SK-N-SH (cell line): ENCODE data around the gene DICER1. TPM values are rescaled to one million over a fixed set of nuclear protein-coding genes. Genes with fewer than 3 reads are reported as not detected.

Experiments used
- CTCF ChIA-PET: fragments of 300-600, 350-600 bp; formaldehyde crosslinking; extraction: SDS; loops from one replicate; lab custom pipeline; 2021; lab: Yijun Ruan, JAX
- POLR2A ChIA-PET: fragments of 350-600 bp; sonication (Branson Sonifier 250); formaldehyde crosslinking; extraction: SDS; loops from one replicate; lab custom pipeline; 2020; ENCODE audit warnings: antibody characterized with exemption, inconsistent platforms; lab: Yijun Ruan, JAX
- DNase-seq: peaks from one replicate; pipeline ENCODE4 v3.0.0; 2012
- H2AFZ ChIP-seq: fragments of 200-600 bp; sonication (generic); 2 replicates; pipeline ENCODE4 v1.8.1; 2016; ENCODE audit warnings: antibody characterized with exemption, mild to moderate bottlenecking, low read depth
- H3F3A ChIP-seq: fragments of 200-600 bp; sonication (generic); replicated peaks from 2 replicates; pipeline ENCODE3; 2016; ENCODE audit warnings: antibody characterized with exemption, mild to moderate bottlenecking; ENCODE audit not compliant: insufficient read depth
- H3K27ac ChIP-seq, 2 experiments: fragments of 200-500 bp in 1 of 2; fragments of 200-600 bp in 1 of 2; sonication (Bioruptor generic) in 1 of 2; sonication (generic), shearing (Covaris generic) in 1 of 2; 2 replicates each; pipeline versions ENCODE4 v1.5.1 to v1.6.1; 2014 to 2016; ENCODE audit warnings: low read depth in 2 of 2, inconsistent platforms in 1 of 2, low read length in 1 of 2, mild to moderate bottlenecking in 1 of 2, mixed read lengths in 1 of 2
- H3K27me3 ChIP-seq: fragments of 200-600 bp; sonication (generic), shearing (Covaris generic); 2 replicates; pipeline ENCODE4 v1.6.1; 2016; ENCODE audit warnings: mixed run types; ENCODE audit not compliant: insufficient read depth
- H3K36me3 ChIP-seq, 2 experiments: fragments of 200-500 bp in 1 of 2; fragments of 200-600 bp in 1 of 2; sonication (Bioruptor generic) in 1 of 2; sonication (generic) in 1 of 2; replicated peaks in 1 of 2; 2 replicates each; pipeline versions ENCODE3 to v1.5.1; 2014 to 2016; ENCODE audit warnings: low read length in 1 of 2, mild to moderate bottlenecking in 1 of 2; ENCODE audit not compliant: insufficient read depth in 2 of 2, control insufficient read depth in 1 of 2
- H3K4me1 ChIP-seq, 2 experiments: fragments of 200-500 bp in 1 of 2; fragments of 200-600 bp in 1 of 2; sonication (Bioruptor generic) in 1 of 2; sonication (generic), shearing (Covaris generic) in 1 of 2; 2 replicates each; pipeline versions ENCODE4 v1.5.1 to v1.6.1; 2014 to 2016; ENCODE audit warnings: low read depth in 1 of 2, low read length in 1 of 2, mixed run types in 1 of 2; ENCODE audit not compliant: insufficient read depth in 2 of 2, control insufficient read depth in 1 of 2
- H3K4me2 ChIP-seq: fragments of 200-600 bp; sonication (generic), shearing (Covaris generic); 2 replicates; pipeline ENCODE4 v1.6.1; 2017; ENCODE audit warnings: mixed run types
- H3K4me3 ChIP-seq, 2 experiments: fragments of 200-500 bp in 1 of 2; fragments of 200-600 bp in 1 of 2; sonication (Bioruptor generic) in 1 of 2; sonication (generic), shearing (Covaris generic) in 1 of 2; 2 replicates each; pipeline versions ENCODE4 v1.5.1 to v1.8.1; 2014 to 2016; ENCODE audit warnings: low read depth in 2 of 2, inconsistent platforms in 1 of 2, low read length in 1 of 2, mild to moderate bottlenecking in 1 of 2, mixed read lengths in 1 of 2, moderate library complexity in 1 of 2
- H3K79me2 ChIP-seq: fragments of 200-600 bp; sonication (generic); 2 replicates; pipeline ENCODE4 v1.8.1; 2017; ENCODE audit warnings: mild to moderate bottlenecking; ENCODE audit not compliant: insufficient read depth
- H3K9ac ChIP-seq: fragments of 200-600 bp; sonication (generic); 2 replicates; pipeline ENCODE4 v1.6.1; 2017; ENCODE audit warnings: mixed run types
- H3K9me2 ChIP-seq: fragments of 200-600 bp; sonication (generic); 2 replicates; pipeline ENCODE4 v1.6.1; 2017; ENCODE audit warnings: mixed run types
- H3K9me3 ChIP-seq: fragments of 200-600 bp; sonication (generic); 2 replicates; pipeline ENCODE4 v1.6.1; 2017; ENCODE audit warnings: mixed run types, mild to moderate bottlenecking, moderate library complexity
- H4K20me1 ChIP-seq: fragments of 200-600 bp; sonication (generic); 2 replicates; pipeline ENCODE4 v1.6.1; 2017; ENCODE audit warnings: mild to moderate bottlenecking, mixed run types; ENCODE audit not compliant: insufficient read depth
- FOSL2 ChIP-seq: IDR thresholded peaks from 2 replicates; pipeline ENCODE4 v1.4.0; 2012; ENCODE audit warnings: low read depth, mild to moderate bottlenecking, moderate library complexity, borderline replicate concordance
- FOXJ3 ChIP-seq: sonication (generic); formaldehyde crosslinking; IDR thresholded peaks from 2 replicates; pipeline ENCODE4 v1.5.1; 2020; ENCODE audit warnings: mild to moderate bottlenecking, missing genetic modification reagents
- FOXM1 ChIP-seq: IDR thresholded peaks from 2 replicates; pipeline ENCODE4 v1.4.0; 2012; ENCODE audit warnings: low read depth, mild to moderate bottlenecking
- GABPA ChIP-seq: IDR thresholded peaks from 2 replicates; pipeline ENCODE4 v1.4.0; 2012; ENCODE audit warnings: low read depth, mild to moderate bottlenecking
- IRF3 ChIP-seq: fragments of 150-350 bp; IDR thresholded peaks from 2 replicates; pipeline ENCODE4 v1.6.1; 2016; ENCODE audit warnings: mild to moderate bottlenecking, low read depth, low read length
- MAX ChIP-seq: IDR thresholded peaks from 2 replicates; pipeline ENCODE4 v1.4.0; 2012; ENCODE audit warnings: low read depth
- MEF2A ChIP-seq: IDR thresholded peaks from 2 replicates; pipeline ENCODE4 v1.4.0; 2012; ENCODE audit warnings: low read depth, borderline replicate concordance
- MXI1 ChIP-seq: IDR thresholded peaks from 2 replicates; pipeline ENCODE4 v1.6.1; 2012; ENCODE audit warnings: mild to moderate bottlenecking, low read depth, low read length, improper control_type of control experiment
- NFIC ChIP-seq: IDR thresholded peaks from 2 replicates; pipeline ENCODE4 v1.4.0; 2012; ENCODE audit warnings: borderline replicate concordance
- PBX3 ChIP-seq: IDR thresholded peaks from 2 replicates; pipeline ENCODE4; 2012
- RAD21 ChIP-seq: IDR thresholded peaks from 2 replicates; pipeline ENCODE4 v1.6.1; 2012; ENCODE audit warnings: mild to moderate bottlenecking, low read length
- RCOR1 ChIP-seq: fragments of 150-350 bp; IDR thresholded peaks from 2 replicates; pipeline ENCODE4 v1.6.1; 2017; ENCODE audit warnings: antibody characterized with exemption, low read length
- SIN3A ChIP-seq: IDR thresholded peaks from 2 replicates; pipeline ENCODE4 v1.6.1; 2012; ENCODE audit warnings: low read depth, mild to moderate bottlenecking, low read length, moderate library complexity, borderline replicate concordance
- TAF1 ChIP-seq: IDR thresholded peaks from 2 replicates; pipeline ENCODE4 v1.6.1; 2012; ENCODE audit warnings: low read depth, mild to moderate bottlenecking, low read length, moderate library complexity, borderline replicate concordance
- TCF12 ChIP-seq: IDR thresholded peaks from 2 replicates; pipeline ENCODE4 v1.4.0; 2012
- TEAD4 ChIP-seq: IDR thresholded peaks from 2 replicates; pipeline ENCODE4 v1.4.0; 2012; ENCODE audit warnings: mild to moderate bottlenecking, borderline replicate concordance; ENCODE audit not compliant: insufficient read depth
- USF2 ChIP-seq: fragments of 150-350 bp; IDR thresholded peaks from 2 replicates; pipeline ENCODE4 v1.6.1; 2017; ENCODE audit warnings: antibody characterized with exemption, low read length, low read depth, borderline replicate concordance
- WGBS: methylation state at CpG from one replicate; pipeline ENCODE4 v1.1.6; 2017; ENCODE audit warnings: low lambda C conversion rate; 5-methylcytosine and 5-hydroxymethylcytosine counted together
- polyA plus RNA-seq, 3 experiments: library from polyadenylated mRNA; depleted of rRNA; stranded (reverse); fragments of >200 nt; gene quantifications; 2 replicates each; pipeline ENCODE4 v1.2.3, GENCODE V29; 2012
- TF ChIP-seq, protein P1 (sequence below): IDR thresholded peaks from 2 replicates; pipeline ENCODE4 v1.4.0; 2012; ENCODE audit warnings: low read depth, borderline replicate concordance

DICER1 gene
- polyA plus RNA-seq, 1 of the 3 experiments (the other 2 are of a cell fraction), result 4.7 TPM

DNA sequence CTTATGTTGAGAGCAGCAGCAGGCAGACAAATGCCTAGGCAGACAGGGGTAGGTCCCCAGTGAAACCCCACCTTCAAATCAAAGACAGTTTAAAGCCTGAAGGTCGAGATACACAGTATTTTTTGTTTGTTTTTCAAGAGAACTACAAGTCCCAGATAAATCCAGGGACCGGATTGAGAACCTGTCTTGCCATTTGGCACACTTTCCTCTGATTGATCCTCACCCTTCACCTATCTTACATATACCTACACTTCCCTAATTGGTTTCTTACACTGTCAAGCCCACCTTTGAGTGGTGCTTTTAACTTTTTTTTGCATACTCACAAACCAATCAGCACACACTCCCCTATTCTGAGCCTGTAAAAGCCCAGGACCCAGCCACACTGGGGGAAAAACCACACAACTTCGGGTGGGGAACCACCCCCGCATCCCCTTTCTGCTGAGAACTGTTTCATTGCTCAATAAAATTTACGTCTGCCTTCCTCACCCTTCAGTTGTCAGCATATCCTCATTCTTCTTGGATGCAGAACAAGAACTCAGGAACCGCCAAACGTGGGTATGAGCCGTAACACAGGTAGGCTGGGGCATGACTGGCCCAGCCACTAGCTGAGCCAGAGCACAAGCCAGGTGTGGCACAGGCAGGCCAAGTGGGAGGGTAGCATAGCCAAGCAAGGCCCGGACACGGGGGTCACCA is 11.1 kb downstream of the DICER1 start:
- no peak overlapping the region for H3K27ac ChIP-seq
- POLR2A ChIA-PET, result no interaction called here
- CTCF ChIA-PET, result interaction anchor here (1.6 kb wide), 1 partner anchor 286 kb away, joined by 3 read pairs; no protein-coding TSS in a partner anchor
- H3K9me3 ChIP-seq, result 0 out of 2 replicates have a peak, but pooled peaks cover 8% of the 10 kb centered on the region
- H3K4me2 ChIP-seq, result no peak overlapping the region
- peaks cover 2 to 10% of the 10 kb centered on the region in 2 experiments; a peak in 3 of 4 replicates for H3K4me1 ChIP-seq
- no peaks in the 10 kb centered on the region for H3K27me3 ChIP-seq
- H3K9me2 ChIP-seq, result no peaks in the 10 kb centered on the region
- DNase-seq, result no peak
- H3K36me3 ChIP-seq, result no peaks in the 10 kb centered on the region
- H3F3A ChIP-seq, result peaks cover 5% of the 10 kb centered on the region
- H3K4me3 ChIP-seq, result no peak overlapping the region
- 94% methylated on average over 10 of the region's 10 CpGs for WGBS
- H3K79me2 ChIP-seq, result peaks cover 100% of the 10 kb centered on the region
- no peak overlapping the region for H2AFZ ChIP-seq
- TF ChIP-seq FOXM1, result no peak
- no peak for TF ChIP-seq FOXJ3
- TF ChIP-seq USF2, result no peak
- TF ChIP-seq GABPA, result no peak
- TF ChIP-seq PBX3, result no peak
- no peak for TF ChIP-seq TAF1
- TF ChIP-seq NFIC, result no peak
- no peak for TF ChIP-seq IRF3
- no peak overlapping the region for H3K9ac ChIP-seq
- peaks cover 48% of the 10 kb centered on the region for H4K20me1 ChIP-seq

DNA sequence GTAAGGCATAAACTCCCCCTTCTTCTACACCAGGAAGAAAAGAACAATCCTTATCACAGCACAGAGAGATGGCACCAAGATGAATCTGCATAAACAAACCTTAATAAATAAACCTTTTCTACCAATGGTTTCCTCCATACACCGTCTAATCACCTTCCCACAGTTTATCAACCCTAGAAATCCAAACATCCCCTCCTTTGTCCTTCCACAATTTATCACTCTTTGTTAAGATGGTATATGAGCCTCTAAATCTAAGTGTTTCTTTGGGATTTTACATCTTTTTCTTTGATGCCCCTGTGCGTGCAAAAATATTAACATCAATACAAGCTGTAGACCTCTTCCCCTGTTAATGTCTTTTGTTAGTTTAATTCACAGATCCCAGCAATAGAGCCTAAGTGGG is 12.5 kb downstream of the DICER1 start:
- peaks cover 3 to 8% of the 10 kb centered on the region in 2 experiments for H3K36me3 ChIP-seq
- H3K4me1 ChIP-seq, result peaks cover 2 to 24% of the 10 kb centered on the region in 2 experiments; a peak in 3 of 4 replicates
- ChIA-PET CTCF (no interaction called here), POLR2A (no interaction called here)
- DNase-seq, result no peak
- H3K4me3 ChIP-seq, result no peak overlapping the region
- peaks cover 41% of the 10 kb centered on the region for H4K20me1 ChIP-seq
- H3K27ac ChIP-seq, result no peak overlapping the region
- peaks cover 100% of the 10 kb centered on the region for H3K79me2 ChIP-seq
- TF ChIP-seq MXI1 (no peak), TEAD4 (no peak), RCOR1 (no peak), USF2 (no peak), SIN3A (no peak), GABPA (no peak), MAX (no peak), TCF12 (no peak), PBX3 (no peak), MEF2A (no peak), FOSL2 (no peak), RAD21 (no peak), IRF3 (no peak)
- TF ChIP-seq, protein P1, sequence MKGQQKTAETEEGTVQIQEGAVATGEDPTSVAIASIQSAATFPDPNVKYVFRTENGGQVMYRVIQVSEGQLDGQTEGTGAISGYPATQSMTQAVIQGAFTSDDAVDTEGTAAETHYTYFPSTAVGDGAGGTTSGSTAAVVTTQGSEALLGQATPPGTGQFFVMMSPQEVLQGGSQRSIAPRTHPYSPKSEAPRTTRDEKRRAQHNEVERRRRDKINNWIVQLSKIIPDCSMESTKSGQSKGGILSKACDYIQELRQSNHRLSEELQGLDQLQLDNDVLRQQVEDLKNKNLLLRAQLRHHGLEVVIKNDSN, result no peak
- peaks cover 11% of the 10 kb centered on the region for H3F3A ChIP-seq
- 96% methylated on average over 2 of the region's 2 CpGs for WGBS
- no peaks in the 10 kb centered on the region for H3K27me3 ChIP-seq
- no peak overlapping the region for H2AFZ ChIP-seq
- H3K9me2 ChIP-seq, result no peaks in the 10 kb centered on the region
- H3K4me2 ChIP-seq, result no peak overlapping the region
- 0 out of 2 replicates have a peak, but pooled peaks cover 8% of the 10 kb centered on the region for H3K9me3 ChIP-seq
- no peak overlapping the region for H3K9ac ChIP-seq
